ENCODE data around the gene IQGAP3. TPM values are rescaled to one million over a fixed set of nuclear protein-coding genes. Genes with fewer than 3 reads are reported as not detected.

The IQGAP3 gene
- total RNA-seq, 4 donors from 2014 or later: 0.06 to 1.1 (median 0.50) TPM; not detected in 1

DNA sequence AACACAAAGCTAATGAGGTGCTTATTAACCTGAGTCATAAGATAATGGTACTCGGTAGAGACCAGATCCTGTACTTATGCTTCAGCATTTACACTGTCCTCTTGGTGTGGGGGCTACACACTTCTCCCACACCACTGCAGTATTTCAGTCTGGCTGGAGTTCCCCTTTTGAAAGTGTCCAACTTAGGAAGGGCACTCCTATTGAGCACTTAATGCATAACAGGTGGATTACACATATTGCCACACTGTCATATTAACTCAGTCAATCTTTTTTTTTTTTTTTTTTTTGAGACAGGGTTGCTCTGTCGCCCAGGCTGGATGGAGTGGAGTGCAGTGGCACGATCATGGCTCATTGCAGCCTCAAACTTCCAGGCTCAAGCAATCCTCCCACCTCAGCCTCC lies 27.4 kb upstream of the IQGAP3 start:
- Histone ChIP-seq H3K9me3 (no peaks in the 10 kb centered on the region), H3K4me1 (peaks cover 10 to 28% (median 24%) of the 10 kb centered on the region in 4 donors), H3K4me3 (no peak overlapping the region), H3K27me3 (no peaks in the 10 kb centered on the region), H3K27ac (replicated peaks in 1 of 4) (no peak overlapping the region), H3K36me3 (peaks cover 29 to 42% (median 41%) of the 10 kb centered on the region in 4 donors)
- intact Hi-C loops (cut with DNase I): loop anchor here (10.0 kb wide), 1 partner anchor 115 kb away; no protein-coding TSS in a partner anchor
- no peak for DNase-seq (ENCODE audit: extremely low spot score)
- 85% methylated on average over 3 of the region's 3 CpGs for WGBS
- TF ChIP-seq POLR2A (IDR thresholded peaks at IDR 0.05; ENCODE audit: low read depth): no peak
- TF ChIP-seq POLR2AphosphoS5 (IDR thresholded peaks at IDR 0.05): no peak
- TF ChIP-seq, protein P1, sequence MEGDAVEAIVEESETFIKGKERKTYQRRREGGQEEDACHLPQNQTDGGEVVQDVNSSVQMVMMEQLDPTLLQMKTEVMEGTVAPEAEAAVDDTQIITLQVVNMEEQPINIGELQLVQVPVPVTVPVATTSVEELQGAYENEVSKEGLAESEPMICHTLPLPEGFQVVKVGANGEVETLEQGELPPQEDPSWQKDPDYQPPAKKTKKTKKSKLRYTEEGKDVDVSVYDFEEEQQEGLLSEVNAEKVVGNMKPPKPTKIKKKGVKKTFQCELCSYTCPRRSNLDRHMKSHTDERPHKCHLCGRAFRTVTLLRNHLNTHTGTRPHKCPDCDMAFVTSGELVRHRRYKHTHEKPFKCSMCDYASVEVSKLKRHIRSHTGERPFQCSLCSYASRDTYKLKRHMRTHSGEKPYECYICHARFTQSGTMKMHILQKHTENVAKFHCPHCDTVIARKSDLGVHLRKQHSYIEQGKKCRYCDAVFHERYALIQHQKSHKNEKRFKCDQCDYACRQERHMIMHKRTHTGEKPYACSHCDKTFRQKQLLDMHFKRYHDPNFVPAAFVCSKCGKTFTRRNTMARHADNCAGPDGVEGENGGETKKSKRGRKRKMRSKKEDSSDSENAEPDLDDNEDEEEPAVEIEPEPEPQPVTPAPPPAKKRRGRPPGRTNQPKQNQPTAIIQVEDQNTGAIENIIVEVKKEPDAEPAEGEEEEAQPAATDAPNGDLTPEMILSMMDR (IDR thresholded peaks at IDR 0.05): no peak
- TF ChIP-seq EP300 (IDR thresholded peaks at IDR 0.05): no peak

DNA sequence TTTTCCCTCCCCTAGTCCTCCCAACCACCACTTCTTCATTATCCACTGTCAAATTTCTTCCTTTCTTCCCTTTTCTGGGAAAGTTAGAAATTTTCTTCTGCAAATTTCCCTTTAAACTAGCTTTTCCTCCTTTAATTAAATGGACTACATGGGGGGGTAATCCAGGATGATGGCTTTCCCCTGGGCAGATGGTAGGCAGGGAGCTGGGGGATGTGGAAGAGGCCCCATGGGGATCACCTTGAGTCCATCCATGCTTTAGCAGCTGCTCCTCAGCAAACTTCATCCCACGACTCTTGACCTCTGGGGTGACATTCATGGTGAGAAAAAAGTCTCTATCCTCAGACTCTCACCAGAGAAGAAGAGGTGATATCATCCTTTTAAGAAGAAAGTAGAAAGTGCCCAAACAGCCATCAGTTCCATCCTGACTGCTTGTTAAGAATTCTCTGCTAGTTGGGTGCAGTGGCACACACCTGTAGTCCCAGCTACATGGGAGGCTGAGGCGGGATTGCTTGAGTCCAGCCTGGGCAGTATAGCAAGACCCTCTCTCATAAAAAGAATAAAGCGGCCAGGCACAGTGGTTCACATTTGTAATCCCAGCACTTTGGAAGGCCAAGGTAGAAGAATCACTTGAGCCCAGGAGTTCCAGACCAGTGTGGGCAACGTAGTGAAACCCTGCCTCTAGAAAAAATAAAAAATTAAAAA lies 26.5 kb upstream of the IQGAP3 start:
- H3K27ac ChIP-seq (replicated peaks in 1 of 4): no peak overlapping the region
- H3K4me3 ChIP-seq: no peak overlapping the region
- H3K4me1 ChIP-seq: peaks cover 10 to 28% (median 24%) of the 10 kb centered on the region in 4 donors
- DNase-seq (ENCODE audit: extremely low spot score): no peak
- no peaks in the 10 kb centered on the region for H3K9me3 ChIP-seq
- H3K36me3 ChIP-seq: peaks cover 35 to 51% (median 49%) of the 10 kb centered on the region in 4 donors
- intact Hi-C loops (cut with DNase I): loop anchor here (10.0 kb wide), 1 partner anchor 114 kb away; no protein-coding TSS in a partner anchor
- TF ChIP-seq EP300 (IDR thresholded peaks at IDR 0.05) (no peak), POLR2A (IDR thresholded peaks at IDR 0.05; ENCODE audit: low read depth) (no peak), POLR2AphosphoS5 (IDR thresholded peaks at IDR 0.05) (no peak)
- TF ChIP-seq, protein P1 (IDR thresholded peaks at IDR 0.05): no peak
- 88% methylated on average over 4 of the region's 4 CpGs for WGBS
- no peaks in the 10 kb centered on the region for H3K27me3 ChIP-seq

DNA sequence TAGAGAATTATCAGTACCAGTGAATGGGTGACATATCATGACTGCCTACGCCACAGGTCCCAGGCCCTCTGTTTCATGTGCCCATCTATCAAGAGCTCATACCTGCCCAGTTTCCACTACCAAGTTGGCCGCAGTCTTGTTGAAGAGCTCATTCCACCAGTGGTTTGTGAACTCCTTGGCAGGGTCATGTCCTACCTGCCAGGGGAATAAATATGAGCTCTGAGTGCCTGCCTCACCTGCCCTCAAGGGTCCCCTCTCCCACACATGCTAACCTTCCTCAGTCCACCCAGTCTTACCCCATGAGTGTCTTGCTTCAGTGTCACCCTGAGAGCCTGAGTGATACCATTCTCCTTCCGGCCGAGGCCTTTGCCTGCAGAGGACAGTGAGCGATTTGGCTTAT lies 25.8 kb upstream of the IQGAP3 start:
- intact Hi-C loops (cut with DNase I): loop anchor here (10.0 kb wide), 1 partner anchor 113 kb away; no protein-coding TSS in a partner anchor
- H3K27ac ChIP-seq (replicated peaks in 1 of 4): no peak overlapping the region
- no peak for TF ChIP-seq POLR2A (IDR thresholded peaks at IDR 0.05; ENCODE audit: low read depth)
- no peak for TF ChIP-seq EP300 (IDR thresholded peaks at IDR 0.05)
- TF ChIP-seq, protein P1 (IDR thresholded peaks at IDR 0.05): no peak
- no peak for TF ChIP-seq POLR2AphosphoS5 (IDR thresholded peaks at IDR 0.05)
- peaks cover 35 to 58% (median 56%) of the 10 kb centered on the region in 4 donors for H3K36me3 ChIP-seq
- H3K27me3 ChIP-seq: no peaks in the 10 kb centered on the region
- H3K9me3 ChIP-seq: no peaks in the 10 kb centered on the region
- no peak for DNase-seq (ENCODE audit: extremely low spot score)
- WGBS: 100% methylated on average over 3 of the region's 5 CpGs
- no peak overlapping the region for H3K4me3 ChIP-seq
- H3K4me1 ChIP-seq: peaks cover 10 to 29% (median 25%) of the 10 kb centered on the region in 4 donors

GRCh38 chr1:156596426-156596825 lies 24.1 kb upstream of the IQGAP3 start:
- intact Hi-C loops (cut with DNase I): loop anchor here (10.0 kb wide), 1 partner anchor 112 kb away; no protein-coding TSS in a partner anchor
- H3K36me3 ChIP-seq: peaks cover 35 to 63% (median 60%) of the 10 kb centered on the region in 4 donors
- WGBS: 97% methylated on average over 3 of the region's 3 CpGs

More at GRCh38 chr1:156596426-156596825, 24.1 kb upstream of the IQGAP3 start:
- H3K9me3 ChIP-seq: no peaks in the 10 kb centered on the region
- TF ChIP-seq, protein P1 (IDR thresholded peaks at IDR 0.05): no peak
- TF ChIP-seq EP300 (IDR thresholded peaks at IDR 0.05) (no peak), POLR2AphosphoS5 (IDR thresholded peaks at IDR 0.05) (no peak), POLR2A (IDR thresholded peaks at IDR 0.05; ENCODE audit: low read depth) (no peak)
- no peak overlapping the region for H3K4me3 ChIP-seq
- no peak for DNase-seq (ENCODE audit: extremely low spot score)
- H3K4me1 ChIP-seq: peaks cover 11 to 30% (median 26%) of the 10 kb centered on the region in 4 donors
- H3K27me3 ChIP-seq: no peaks in the 10 kb centered on the region
- no peak overlapping the region for H3K27ac ChIP-seq (replicated peaks in 1 of 4)

All from esophagus muscularis mucosa (tissue), 4 donors.